HG03460 (cell line): ENCODE measurements around the gene HDAC7.

Source experiments
- ATAC-seq: cut with Tn5 transposase; IDR thresholded peaks from one replicate; pipeline ENCODE4 v1.9.1; 2021; ENCODE audit not compliant: unreplicated experiment

Gene HDAC7

DNA sequence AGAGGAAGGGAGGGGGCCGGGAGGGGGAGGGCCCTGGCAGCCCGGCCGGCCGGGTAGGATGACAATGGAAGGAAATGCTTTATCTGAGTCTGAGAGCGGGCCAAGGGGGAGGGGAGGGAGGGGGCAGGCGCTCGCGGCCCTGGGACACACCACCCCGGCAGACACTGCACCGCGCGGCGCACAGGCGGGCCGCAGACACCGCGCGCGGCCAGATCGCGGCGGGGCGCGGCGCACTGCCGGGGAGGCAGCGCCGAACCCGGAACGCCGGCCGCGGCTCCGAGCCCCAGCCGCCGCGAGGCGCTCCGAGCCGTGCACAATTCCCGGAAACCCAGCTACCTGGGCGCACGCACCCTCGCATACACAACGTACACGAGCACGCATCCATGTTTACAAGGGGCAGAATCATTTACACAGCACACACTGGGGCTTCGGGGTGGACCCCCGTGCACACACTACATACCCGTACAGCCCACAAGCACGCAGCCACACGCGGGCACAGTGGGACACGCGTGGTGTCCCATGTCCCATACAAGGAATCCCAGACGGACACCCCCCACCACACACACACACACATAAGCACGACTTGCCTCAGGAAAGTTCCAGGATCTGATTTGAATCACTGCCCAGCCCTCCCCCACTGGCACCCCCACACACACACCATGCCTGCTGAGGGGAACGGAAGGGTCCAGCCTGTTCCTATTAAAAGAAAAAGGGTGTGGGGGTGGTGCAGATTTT, at the start of gene HDAC7:
TSS of gene HDAC7 (minus strand) at position 8 of the 735 bp plus-strand sequence. CDS start 118 bp downstream, outside the sequence.
- no peak for ATAC-seq

GRCh38 chr12:47868552-47869031, 48.9 kb upstream of the HDAC7 start:
- ATAC-seq, result peak; percentile 67

GRCh38 chr12:47868041-47868440, 48.3 kb upstream of the HDAC7 start:
- ATAC-seq, result peak; percentile 8

- ATAC-seq, result no peak
Measured at GRCh38 chr12:47867495-47867941, 47.8 kb upstream of the HDAC7 start.

- no peak for ATAC-seq
Measured at GRCh38 chr12:47864646-47865235, 45.0 kb upstream of the HDAC7 start.

DNA sequence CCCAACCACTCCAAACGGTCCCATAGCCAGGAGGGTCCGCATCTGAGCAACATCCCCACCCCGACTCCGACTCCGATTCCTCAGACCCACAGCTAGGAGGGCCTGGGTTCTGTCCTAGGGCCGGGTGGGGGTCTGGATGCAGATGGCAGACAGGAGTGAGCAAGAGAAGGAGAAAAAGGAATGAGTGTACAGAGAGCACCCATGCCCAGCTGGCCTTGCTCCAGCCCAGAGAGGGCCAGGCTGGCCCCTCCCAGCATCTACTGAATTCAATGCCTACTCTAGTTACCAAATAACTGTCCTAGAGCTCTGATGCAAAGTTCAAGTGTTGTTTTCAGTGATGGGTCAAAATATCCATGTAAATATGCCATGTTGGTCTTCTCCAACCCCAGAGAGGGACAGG, 44.3 kb upstream of the HDAC7 start:
- no peak for ATAC-seq

DNA sequence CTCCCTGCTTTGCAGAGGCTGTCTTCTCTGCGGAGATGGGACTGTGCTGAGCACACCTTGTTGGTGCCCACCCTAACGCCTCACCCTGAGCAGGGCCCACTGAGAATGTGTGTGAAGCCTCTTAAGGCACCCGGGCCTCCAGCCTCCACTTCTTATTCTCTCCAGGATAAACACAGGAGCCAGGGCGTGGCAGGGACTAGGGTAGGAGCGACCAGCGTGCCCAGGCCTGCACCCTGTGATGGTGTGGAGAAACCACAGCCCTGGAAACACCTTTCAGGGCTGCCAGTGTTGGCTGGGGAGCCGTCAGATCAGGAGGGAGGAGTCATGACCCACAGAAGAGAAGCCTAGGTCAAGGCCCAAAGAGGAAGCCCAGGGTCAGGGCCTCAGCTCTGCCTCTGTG, 43.8 kb upstream of the HDAC7 start:
- no peak for ATAC-seq

- no peak for ATAC-seq
Measured at GRCh38 chr12:47862881-47863280, 43.2 kb upstream of the HDAC7 start.

- no peak for ATAC-seq
Measured at GRCh38 chr12:47862167-47862750, 42.6 kb upstream of the HDAC7 start.

DNA sequence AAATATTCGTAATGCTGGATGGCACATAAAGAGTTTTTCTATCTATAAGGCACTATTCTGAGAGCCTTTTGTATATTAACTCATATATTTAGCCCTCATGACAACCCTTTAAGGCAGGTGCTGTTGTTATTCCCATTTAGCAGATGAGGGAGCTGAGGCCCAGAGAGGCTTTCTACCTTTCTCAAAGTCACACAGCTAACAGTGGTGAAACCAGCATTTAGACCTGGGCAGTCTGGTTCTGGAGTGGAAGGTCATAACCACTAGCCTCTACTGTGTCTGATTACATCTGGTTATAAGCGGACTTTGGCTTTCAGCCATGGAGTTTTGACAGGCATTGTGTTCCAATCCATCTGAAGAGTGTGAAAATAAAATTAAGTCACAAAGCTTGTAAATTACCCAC, 41.2 kb upstream of the HDAC7 start:
- no peak for ATAC-seq

DNA sequence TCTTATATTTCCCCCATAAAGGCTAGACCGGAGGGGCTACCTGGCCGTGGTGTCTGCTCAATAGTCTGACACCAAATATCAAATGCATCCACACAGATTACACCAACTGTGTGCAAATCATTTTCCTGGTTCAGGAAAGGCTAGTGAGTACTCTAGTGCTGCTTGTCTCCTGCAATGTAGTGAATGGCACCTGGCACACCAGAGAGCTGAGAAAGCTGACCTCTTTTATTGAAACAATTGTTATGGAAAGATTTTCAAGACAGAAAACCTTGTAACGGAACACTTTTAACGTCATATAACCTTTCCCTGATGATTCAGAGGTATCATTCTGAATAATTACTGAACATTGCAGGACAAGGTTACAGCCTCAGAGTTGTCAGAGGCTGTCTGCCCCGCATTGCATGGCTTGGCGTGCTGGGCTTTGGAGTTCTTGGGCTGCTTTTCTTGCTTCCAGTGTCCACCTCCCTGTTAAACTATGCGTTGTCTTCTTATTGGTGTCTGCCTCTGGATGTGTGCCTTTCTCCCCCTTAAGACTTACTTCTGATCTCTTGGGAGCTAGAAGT, 40.7 kb upstream of the HDAC7 start:
- no peak for ATAC-seq

- no peak for ATAC-seq
Measured at GRCh38 chr12:47858511-47859266, 39.0 kb upstream of the HDAC7 start.

DNA sequence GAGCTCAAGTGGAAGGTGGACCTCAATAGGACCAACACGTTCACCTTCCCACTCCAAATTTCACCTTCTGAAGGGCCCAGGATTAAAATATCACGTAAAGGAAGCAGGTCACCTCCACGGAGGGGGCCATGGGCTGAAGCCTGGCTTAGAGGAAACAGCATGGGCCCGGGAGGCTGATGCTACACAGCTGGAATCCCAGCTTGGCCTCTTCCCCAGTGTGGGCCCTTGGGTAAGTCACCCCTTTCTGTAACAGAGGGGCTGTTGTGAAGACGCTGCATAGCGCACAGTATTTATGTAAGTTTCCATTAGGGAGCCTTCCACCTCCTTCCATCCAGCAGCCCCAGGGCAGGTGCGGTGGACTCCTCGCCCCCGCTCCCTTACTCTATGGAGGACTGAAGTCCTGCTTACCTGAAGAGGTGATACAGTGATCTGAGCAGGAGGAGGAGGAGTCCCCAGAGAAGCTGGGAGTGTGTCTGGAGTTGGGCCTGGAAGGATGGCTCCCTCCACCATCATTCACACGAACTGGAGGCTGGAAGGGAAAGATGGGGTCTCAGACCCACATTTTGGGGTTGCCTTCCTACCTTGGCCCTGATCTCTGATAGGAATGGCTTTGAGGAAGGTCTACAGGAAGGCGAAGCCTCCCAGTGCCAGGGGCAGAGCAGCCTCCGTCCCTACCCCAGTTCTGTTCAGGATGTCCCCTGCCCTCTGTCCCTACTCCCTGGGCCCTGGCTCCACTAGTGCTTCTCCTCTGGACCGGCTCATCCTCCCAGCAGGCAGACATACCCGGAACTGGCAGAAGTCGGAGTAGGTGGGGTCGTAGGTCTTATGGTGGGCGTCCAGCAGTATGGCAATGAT, 37.2 kb upstream of the HDAC7 start:
- no peak for ATAC-seq

- ATAC-seq, result no peak
Measured at GRCh38 chr12:47856094-47856493, 36.4 kb upstream of the HDAC7 start.

- ATAC-seq, result no peak
Measured at GRCh38 chr12:47855502-47855901, 35.8 kb upstream of the HDAC7 start.

GRCh38 chr12:47854531-47854930, 34.8 kb upstream of the HDAC7 start:
- ATAC-seq, result no peak

GRCh38 chr12:47852096-47852571, 32.4 kb upstream of the HDAC7 start:
- ATAC-seq, result no peak

- ATAC-seq, result no peak
Measured at GRCh38 chr12:47851303-47851952, 31.7 kb upstream of the HDAC7 start.
